HepG2 (cell line): Measurements from ENCODE around the gene NFYC. TPM values are rescaled to one million over a fixed set of nuclear protein-coding genes. Genes with fewer than 3 reads are reported as not detected.
A peak's percentile ranks its signal among the peaks of the same experiment; 100 is the strongest.

Experiments used
- AGO2 ChIP-seq: fragments of 200-400 bp; formaldehyde crosslinking; optimal IDR thresholded peaks from 2 replicates; pipeline ENCODE3; 2017; ENCODE audit warnings: mild to moderate bottlenecking, low read depth, low read length, moderate library complexity
- ATAD3A ChIP-seq: sonication (generic); formaldehyde crosslinking; IDR thresholded peaks from 2 replicates; pipeline ENCODE4 v1.4.0; 2020; ENCODE audit warnings: missing genetic modification reagents
- BRCA1 ChIP-seq: sonication (generic); formaldehyde crosslinking; IDR thresholded peaks from 2 replicates; pipeline ENCODE4 v1.4.0; 2020; ENCODE audit warnings: missing genetic modification reagents
- EHMT2 ChIP-seq: fragments of 200-600 bp; sonication (generic); IDR thresholded peaks from 2 replicates; pipeline ENCODE4 v1.7.0; 2017; ENCODE audit warnings: antibody characterized with exemption, low read depth, low read length, borderline replicate concordance
- HDAC1 ChIP-seq: sonication (generic); formaldehyde crosslinking; IDR thresholded peaks from 2 replicates; pipeline ENCODE4 v1.5.1; 2020; ENCODE audit warnings: mild to moderate bottlenecking, missing genetic modification reagents
- HDAC6 ChIP-seq: fragments of 200-600 bp; sonication (generic); IDR thresholded peaks from 2 replicates; pipeline ENCODE4 v1.7.0; 2017; ENCODE audit warnings: mild to moderate bottlenecking, antibody characterized with exemption, low read length, low read depth
- MIXL1 ChIP-seq: IDR thresholded peaks from 2 replicates; pipeline ENCODE4 v1.6.1; 2016
- NFIC ChIP-seq: IDR thresholded peaks from 2 replicates; pipeline ENCODE4 v1.6.1; 2012; ENCODE audit warnings: mild to moderate bottlenecking, low read length, inconsistent platforms
- POLR2A ChIP-seq, 2 experiments: IDR thresholded peaks; 2 replicates each; pipeline ENCODE4 v1.6.1; 2011; ENCODE audit warnings: low read depth in 2 of 2, low read length in 2 of 2, mild to moderate bottlenecking in 1 of 2, moderate library complexity in 1 of 2; ENCODE audit not compliant: insufficient read depth in 1 of 2
- RARA ChIP-seq: IDR thresholded peaks from 2 replicates; pipeline ENCODE4 v1.6.1; 2016; ENCODE audit warnings: missing genetic modification reagents, missing compliant biosample characterization
- RBM22 ChIP-seq: fragments of 200-400 bp; formaldehyde crosslinking; optimal IDR thresholded peaks from 2 replicates; pipeline ENCODE3; 2017; ENCODE audit warnings: mild to moderate bottlenecking, low read length, moderate library complexity
- SAP130 ChIP-seq: IDR thresholded peaks from 2 replicates; pipeline ENCODE4 v1.6.1; 2016; ENCODE audit warnings: low read depth
- SIN3A ChIP-seq: IDR thresholded peaks from 2 replicates; pipeline ENCODE4 v1.6.1; 2011; ENCODE audit warnings: low read depth, mild to moderate bottlenecking, control low read depth, low read length, borderline replicate concordance
- SOX13 ChIP-seq, 3 experiments: fragments of 450-650 bp in 1 of 3; sonication (generic) in 1 of 3; formaldehyde crosslinking in 1 of 3; IDR thresholded peaks in 2 of 3; conservative IDR thresholded peaks in 1 of 3; 2 replicates each; pipeline versions ENCODE4 v1.5.0 to v1.6.1; 2016 to 2020; ENCODE audit warnings: antibody characterized with exemption in 1 of 3, mild to moderate bottlenecking in 1 of 3, missing compliant biosample characterization in 1 of 3, missing genetic modification reagents in 1 of 3, moderate library complexity in 1 of 3
- ZFP90 ChIP-seq: sonication (generic); formaldehyde crosslinking; IDR thresholded peaks from 2 replicates; pipeline ENCODE4 v1.8.0; 2022; ENCODE audit warnings: missing genetic modification reagents, mild to moderate bottlenecking, inconsistent platforms, borderline replicate concordance
- ZFY ChIP-seq: sonication (generic); formaldehyde crosslinking; IDR thresholded peaks from 2 replicates; pipeline ENCODE4 v1.4.0; 2020; ENCODE audit warnings: missing genetic modification reagents
- ZNF557 ChIP-seq: sonication (generic); formaldehyde crosslinking; IDR thresholded peaks from 2 replicates; pipeline ENCODE4 v1.4.0; 2020; ENCODE audit warnings: missing genetic modification reagents
- ZNF563 ChIP-seq: sonication (generic); formaldehyde crosslinking; IDR thresholded peaks from 2 replicates; pipeline ENCODE4 v1.8.0; 2022; ENCODE audit warnings: mild to moderate bottlenecking, moderate library complexity, missing genetic modification reagents
- ZNF614 ChIP-seq: IDR thresholded peaks from 2 replicates; pipeline ENCODE4 v1.6.1; 2018; ENCODE audit warnings: missing biosample characterization, missing genetic modification reagents, inconsistent platforms, borderline replicate concordance
- ZNF775 ChIP-seq: sonication (generic); formaldehyde crosslinking; IDR thresholded peaks from 2 replicates; pipeline ENCODE4 v1.4.0; 2020; ENCODE audit warnings: missing genetic modification reagents, mild to moderate bottlenecking, moderate library complexity, borderline replicate concordance
- polyA plus RNA-seq, 8 experiments: library from polyadenylated mRNA; depleted of rRNA in 3 of 8; stranded (reverse) in 7 of 8; unstranded in 1 of 8; fragments of >200 nt; fragmentation: Illumina TruSeq in 4 of 8; extraction: Trizol in 4 of 8; gene quantifications; 2 replicates each; pipeline versions ENCODE4 v1.2.1 to v1.2.3, GENCODE V29; 2011 to 2016; ENCODE audit warnings: low read depth in 4 of 8, missing spikeins in 1 of 8, mixed read lengths in 1 of 8; ENCODE audit not compliant: insufficient read depth in 1 of 8
- total RNA-seq, 5 experiments: library from RNA; depleted of rRNA; stranded (reverse); fragments of >200 nt; fragmentation: Illumina TruSeq; extraction: Trizol; gene quantifications; 2 replicates each; pipeline ENCODE4 v1.2.3, GENCODE V29; 2016; ENCODE audit warnings: low read depth in 1 of 5
- TF ChIP-seq, protein P1 (sequence below): IDR thresholded peaks from 2 replicates; pipeline ENCODE4 v1.6.1; 2012; ENCODE audit warnings: low read depth, low read length, improper control_type of control experiment
- TF ChIP-seq, protein P2 (sequence below): IDR thresholded peaks from 2 replicates; pipeline ENCODE4 v1.6.1; 2016; ENCODE audit warnings: low read depth, borderline replicate concordance
- TF ChIP-seq, protein P3 (sequence below): sonication (generic); formaldehyde crosslinking; IDR thresholded peaks from 2 replicates; pipeline ENCODE4 v1.4.0; 2020; ENCODE audit warnings: missing genetic modification reagents, mild to moderate bottlenecking, borderline replicate concordance
- TF ChIP-seq, protein P4 (sequence below): sonication (generic); formaldehyde crosslinking; IDR thresholded peaks from 2 replicates; pipeline ENCODE4 v1.4.0; 2020; ENCODE audit warnings: missing genetic modification reagents

The NFYC gene
- total and polyA plus RNA-seq, 2 of the 13 experiments (the other 11 are each of a cell fraction or from before 2014, with no cell fraction given): 33.9 to 73.7 TPM

DNA sequence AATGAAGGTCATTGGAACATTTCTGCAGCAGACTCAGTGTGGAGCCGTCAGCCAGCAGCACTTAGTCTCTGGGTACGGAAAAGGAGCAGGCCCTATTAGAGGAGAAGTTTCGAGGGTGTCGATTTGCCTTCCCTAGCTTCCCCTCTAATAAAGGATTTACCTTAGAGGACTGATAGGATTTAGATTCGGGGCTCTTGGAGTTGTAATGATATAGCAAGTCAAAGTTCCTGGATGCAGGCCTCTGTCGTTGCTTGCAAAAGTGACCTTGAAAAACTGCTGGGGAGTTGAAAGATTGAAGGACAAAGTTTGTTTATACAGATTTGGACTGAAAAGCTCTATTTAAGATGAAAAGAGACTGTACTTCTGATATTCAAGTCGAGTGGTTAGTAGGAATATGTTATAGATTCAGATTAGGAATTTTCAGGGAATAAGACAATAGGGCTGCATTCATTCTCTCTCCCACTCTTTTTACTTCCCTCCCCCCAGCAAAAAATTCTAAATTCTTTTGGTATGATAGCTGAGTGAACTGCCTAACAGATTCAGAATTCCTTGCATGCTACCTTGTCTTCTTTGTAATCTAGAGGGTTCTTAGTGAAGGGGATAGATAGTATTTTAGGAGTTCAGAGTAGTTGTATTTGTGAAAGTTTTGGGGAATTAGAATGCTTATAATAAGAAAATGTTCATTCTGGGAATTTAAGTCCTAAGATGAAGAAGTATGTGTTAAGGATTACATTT, 19.2 kb downstream of the NFYC start (continued):
- TF ChIP-seq, protein P1, sequence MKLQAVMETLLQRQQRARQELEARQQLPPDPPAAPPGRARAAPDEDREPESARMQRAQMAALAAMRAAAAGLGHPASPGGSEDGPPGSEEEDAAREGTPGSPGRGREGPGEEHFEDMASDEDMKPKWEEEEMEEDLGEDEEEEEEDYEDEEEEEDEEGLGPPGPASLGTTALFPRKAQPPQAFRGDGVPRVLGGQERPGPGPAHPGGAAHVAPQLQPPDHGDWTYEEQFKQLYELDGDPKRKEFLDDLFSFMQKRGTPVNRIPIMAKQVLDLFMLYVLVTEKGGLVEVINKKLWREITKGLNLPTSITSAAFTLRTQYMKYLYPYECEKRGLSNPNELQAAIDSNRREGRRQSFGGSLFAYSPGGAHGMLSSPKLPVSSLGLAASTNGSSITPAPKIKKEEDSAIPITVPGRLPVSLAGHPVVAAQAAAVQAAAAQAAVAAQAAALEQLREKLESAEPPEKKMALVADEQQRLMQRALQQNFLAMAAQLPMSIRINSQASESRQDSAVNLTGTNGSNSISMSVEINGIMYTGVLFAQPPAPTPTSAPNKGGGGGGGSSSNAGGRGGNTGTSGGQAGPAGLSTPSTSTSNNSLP: no peak
- TF ChIP-seq NFIC (no peak), RBM22 (peak; percentile 93), MIXL1 (CRISPR knock-in tag) (0 out of 2 replicates have a peak, but pooled peaks have one; percentile 12), ATAD3A (no peak), ZFY (CRISPR knock-in tag) (peak; percentile 50), ZNF557 (CRISPR knock-in tag) (no peak), EHMT2 (no peak), ZNF563 (no peak), HDAC1 (peak; percentile 32), SAP130 (CRISPR knock-in tag) (peak; percentile 61; the same call in 1 of the 2 replicates), ZFP90 (CRISPR knock-in tag) (no peak), AGO2 (no peak), ZNF614 (CRISPR knock-in tag) (0 out of 2 replicates have a peak, but pooled peaks have one; percentile 33), HDAC6 (no peak), ZNF775 (no peak), RARA (CRISPR knock-in tag) (peak; percentile 33; the same call in 1 of the 2 replicates), SIN3A (no peak), SOX13 (IDR thresholded peaks at IDR 0.05) (no peak), SOX13 (CRISPR knock-in tag; conservative IDR thresholded peaks at IDR 0.05 in 1 of 2, IDR thresholded peaks at IDR 0.05 in 1 of 2) (peak in 1 of 2 experiments; percentile 28; a peak in 2 of 4 replicates), BRCA1 (CRISPR knock-in tag) (no peak), POLR2A (IDR thresholded peaks at IDR 0.05; ENCODE audit: insufficient read depth in 1 of 2, low read depth in 2 of 2, low read length in 2 of 2) (peak in 1 of 2 experiments; percentile 57; a peak in 2 of 4 replicates)
- TF ChIP-seq, protein P2, sequence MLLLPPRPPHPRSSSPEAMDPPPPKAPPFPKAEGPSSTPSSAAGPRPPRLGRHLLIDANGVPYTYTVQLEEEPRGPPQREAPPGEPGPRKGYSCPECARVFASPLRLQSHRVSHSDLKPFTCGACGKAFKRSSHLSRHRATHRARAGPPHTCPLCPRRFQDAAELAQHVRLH (CRISPR knock-in tag): no peak
- TF ChIP-seq, protein P3, sequence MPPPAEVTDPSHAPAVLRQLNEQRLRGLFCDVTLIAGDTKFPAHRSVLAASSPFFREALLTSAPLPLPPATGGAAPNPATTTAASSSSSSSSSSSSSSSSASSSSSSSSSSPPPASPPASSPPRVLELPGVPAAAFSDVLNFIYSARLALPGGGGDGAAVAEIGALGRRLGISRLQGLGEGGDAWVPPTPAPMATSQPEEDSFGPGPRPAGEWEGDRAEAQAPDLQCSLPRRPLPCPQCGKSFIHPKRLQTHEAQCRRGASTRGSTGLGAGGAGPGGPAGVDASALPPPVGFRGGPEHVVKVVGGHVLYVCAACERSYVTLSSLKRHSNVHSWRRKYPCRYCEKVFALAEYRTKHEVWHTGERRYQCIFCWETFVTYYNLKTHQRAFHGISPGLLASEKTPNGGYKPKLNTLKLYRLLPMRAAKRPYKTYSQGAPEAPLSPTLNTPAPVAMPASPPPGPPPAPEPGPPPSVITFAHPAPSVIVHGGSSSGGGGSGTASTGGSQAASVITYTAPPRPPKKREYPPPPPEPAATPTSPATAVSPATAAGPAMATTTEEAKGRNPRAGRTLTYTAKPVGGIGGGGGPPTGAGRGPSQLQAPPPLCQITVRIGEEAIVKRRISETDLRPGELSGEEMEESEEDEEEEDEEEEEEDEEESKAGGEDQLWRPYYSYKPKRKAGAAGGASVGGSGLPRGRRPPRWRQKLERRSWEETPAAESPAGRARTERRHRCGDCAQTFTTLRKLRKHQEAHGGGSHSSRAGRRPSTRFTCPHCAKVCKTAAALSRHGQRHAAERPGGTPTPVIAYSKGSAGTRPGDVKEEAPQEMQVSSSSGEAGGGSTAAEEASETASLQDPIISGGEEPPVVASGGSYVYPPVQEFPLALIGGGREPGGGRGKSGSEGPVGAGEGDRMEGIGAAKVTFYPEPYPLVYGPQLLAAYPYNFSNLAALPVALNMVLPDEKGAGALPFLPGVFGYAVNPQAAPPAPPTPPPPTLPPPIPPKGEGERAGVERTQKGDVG (CRISPR knock-in tag): no peak
- TF ChIP-seq, protein P4, sequence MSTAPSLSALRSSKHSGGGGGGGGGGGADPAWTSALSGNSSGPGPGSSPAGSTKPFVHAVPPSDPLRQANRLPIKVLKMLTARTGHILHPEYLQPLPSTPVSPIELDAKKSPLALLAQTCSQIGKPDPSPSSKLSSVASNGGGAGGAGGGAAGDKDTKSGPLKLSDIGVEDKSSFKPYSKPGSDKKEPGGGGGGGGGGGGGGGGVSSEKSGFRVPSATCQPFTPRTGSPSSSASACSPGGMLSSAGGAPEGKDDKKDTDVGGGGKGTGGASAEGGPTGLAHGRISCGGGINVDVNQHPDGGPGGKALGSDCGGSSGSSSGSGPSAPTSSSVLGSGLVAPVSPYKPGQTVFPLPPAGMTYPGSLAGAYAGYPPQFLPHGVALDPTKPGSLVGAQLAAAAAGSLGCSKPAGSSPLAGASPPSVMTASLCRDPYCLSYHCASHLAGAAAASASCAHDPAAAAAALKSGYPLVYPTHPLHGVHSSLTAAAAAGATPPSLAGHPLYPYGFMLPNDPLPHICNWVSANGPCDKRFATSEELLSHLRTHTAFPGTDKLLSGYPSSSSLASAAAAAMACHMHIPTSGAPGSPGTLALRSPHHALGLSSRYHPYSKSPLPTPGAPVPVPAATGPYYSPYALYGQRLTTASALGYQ: no peak
